ENCODE results near the gene DUSP12. TPM values are rescaled to one million over a fixed set of nuclear protein-coding genes. Genes with fewer than 3 reads are reported as not detected.

DUSP12 gene
- total RNA-seq, 1 experiment from 2014 or later, result 28.0 TPM

GRCh38 chr1:161792740-161793139 lies 43.2 kb downstream of the DUSP12 start:
- Histone ChIP-seq H3K4me2 (ENCODE audit: insufficient read depth, insufficient read length, low read length) (no peak overlapping the region), H4K5ac (ENCODE audit: insufficient read length, low read depth, low read length) (no peak overlapping the region), H4K91ac (ENCODE audit: insufficient read length, low read depth, low read length) (no peak overlapping the region), H2AFZ (ENCODE audit: low read length) (no peak overlapping the region), H2BK12ac (ENCODE audit: insufficient read length, low read depth, low read length) (no peak overlapping the region), H3K27ac (ENCODE audit: insufficient read length, low read depth, low read length) (no peak overlapping the region), H3T11ph (ENCODE audit: low read length) (no peak overlapping the region), H3K27me3 (ENCODE audit: insufficient read depth, low read length) (no peaks in the 10 kb centered on the region), H3K56ac (ENCODE audit: insufficient read length, low read depth, low read length) (no peak overlapping the region), H3K18ac (ENCODE audit: insufficient read length, low read depth, low read length) (no peak overlapping the region), H2BK15ac (ENCODE audit: low read depth, low read length) (no peak overlapping the region), H3K79me2 (ENCODE audit: insufficient read depth, low read length) (no peaks in the 10 kb centered on the region), H2AK5ac (ENCODE audit: insufficient read length, low read length) (no peak overlapping the region), H3K9ac (ENCODE audit: extremely low read depth, insufficient read length, low read length) (no peak overlapping the region), H2BK120ac (ENCODE audit: low read depth, low read length, poor library complexity, severe bottlenecking) (no peak overlapping the region), H3K23ac (ENCODE audit: insufficient read length, low read depth, low read length) (no peak overlapping the region), H3K4me1 (ENCODE audit: insufficient read depth, low read length) (no peaks in the 10 kb centered on the region), H3K4ac (ENCODE audit: low read depth, low read length) (no peak overlapping the region), H3K9me3 (ENCODE audit: control insufficient read depth, low read depth, low read length) (no peaks in the 10 kb centered on the region), H3K23me2 (ENCODE audit: insufficient read length, low read depth, low read length, poor library complexity, severe bottlenecking) (no peaks in the 10 kb centered on the region), H4K8ac (replicated peaks; ENCODE audit: insufficient read length, low read depth, low read length) (no peak overlapping the region), H2BK20ac (ENCODE audit: low read depth, low read length, poor library complexity, severe bottlenecking) (no peak overlapping the region), H2BK5ac (ENCODE audit: insufficient read length, low read length) (no peak overlapping the region), H4K20me1 (ENCODE audit: control insufficient read depth, insufficient read depth, insufficient read length) (no peaks in the 10 kb centered on the region), H3K14ac (ENCODE audit: insufficient read depth, low read length) (no peak overlapping the region), H3K79me1 (ENCODE audit: insufficient read depth, low read depth, low read length, poor library complexity, severe bottlenecking) (no peaks in the 10 kb centered on the region)
- no peak for DNase-seq
- Mint-ChIP-seq H3K4me3 (no peak overlapping the region), H3K27me3 (ENCODE audit: low read depth) (no peaks in the 10 kb centered on the region), H3K9me3 (no peaks in the 10 kb centered on the region), H3K27ac (no peak overlapping the region), H3K36me3 (ENCODE audit: insufficient read depth in 1 of 3, low read depth in 3 of 3) (peaks cover 0 to 9% (median 5%) of the 10 kb centered on the region in 3 experiments; a peak in 2 of 7 replicates), H3K4me1 (no peaks in the 10 kb centered on the region)
- peak; percentile 72 for TF ChIP-seq CTCF (conservative IDR thresholded peaks at IDR 0.05)
- whole genome bisulfite sequencing (ENCODE audit: extremely low coverage, insufficient read length, low lambda C conversion rate), result no CpG with 5 or more reads among the region's 3 CpGs
